H9 (cell line): ENCODE measurements around the gene PEMT. TPM values are rescaled to one million over a fixed set of nuclear protein-coding genes. Genes with fewer than 3 reads are reported as not detected.

Source experiments
- DNase-seq: peaks from one replicate; pipeline ENCODE4 v3.0.0-alpha.2; 2017
- H2AFZ ChIP-seq: one replicate; pipeline ENCODE4 v1.6.1; 2013; ENCODE audit warnings: mild to moderate bottlenecking, low read length, control low read depth, moderate library complexity
- H2AK5ac ChIP-seq: 2 replicates; pipeline ENCODE4 v1.6.1; 2013; ENCODE audit warnings: low read length, control low read depth, mixed read lengths; ENCODE audit not compliant: insufficient read length
- H2BK120ac ChIP-seq: one replicate; pipeline ENCODE4 v1.6.1; 2013; ENCODE audit warnings: low read depth, mild to moderate bottlenecking, low read length, control low read depth, inconsistent platforms; ENCODE audit not compliant: poor library complexity, severe bottlenecking
- H2BK12ac ChIP-seq: 2 replicates; pipeline ENCODE4 v1.6.1; 2013; ENCODE audit warnings: low read length, control low read depth, mixed read lengths, low read depth; ENCODE audit not compliant: insufficient read length
- H2BK15ac ChIP-seq: 2 replicates; pipeline ENCODE4 v1.6.1; 2013; ENCODE audit warnings: low read depth, low read length, control low read depth
- H2BK20ac ChIP-seq: one replicate; pipeline ENCODE4 v1.6.1; 2013; ENCODE audit warnings: low read depth, mild to moderate bottlenecking, low read length, control low read depth, inconsistent platforms; ENCODE audit not compliant: poor library complexity, severe bottlenecking
- H2BK5ac ChIP-seq: 2 replicates; pipeline ENCODE4 v1.6.1; 2013; ENCODE audit warnings: low read length, control low read depth, mixed read lengths; ENCODE audit not compliant: insufficient read length
- H3K14ac ChIP-seq: 2 replicates; pipeline ENCODE4 v1.6.1; 2013; ENCODE audit warnings: low read length, control low read depth; ENCODE audit not compliant: insufficient read depth
- H3K18ac ChIP-seq: 2 replicates; pipeline ENCODE4 v1.6.1; 2013; ENCODE audit warnings: low read depth, mild to moderate bottlenecking, mixed read lengths, low read length, control low read depth; ENCODE audit not compliant: insufficient read length
- H3K23ac ChIP-seq: 2 replicates; pipeline ENCODE4 v1.6.1; 2013; ENCODE audit warnings: low read length, control low read depth, mixed read lengths, low read depth; ENCODE audit not compliant: insufficient read length
- H3K23me2 ChIP-seq: 2 replicates; pipeline ENCODE4 v1.6.1; 2013; ENCODE audit warnings: low read depth, mild to moderate bottlenecking, mixed read lengths, low read length, control low read depth; ENCODE audit not compliant: insufficient read length, poor library complexity, severe bottlenecking
- H3K27ac ChIP-seq: 2 replicates; pipeline ENCODE4 v1.5.1; 2013; ENCODE audit warnings: low read length, control low read depth, mixed read lengths, low read depth; ENCODE audit not compliant: insufficient read length
- H3K27me3 ChIP-seq: 2 replicates; pipeline ENCODE4 v1.6.1; 2013; ENCODE audit warnings: low read length, control low read depth, inconsistent platforms; ENCODE audit not compliant: insufficient read depth
- H3K4ac ChIP-seq: 2 replicates; pipeline ENCODE4 v1.6.1; 2013; ENCODE audit warnings: low read depth, mild to moderate bottlenecking, control low read depth, inconsistent platforms, low read length, moderate library complexity
- H3K4me1 ChIP-seq: 2 replicates; pipeline ENCODE4 v1.6.1; 2013; ENCODE audit warnings: low read length, control low read depth, inconsistent platforms; ENCODE audit not compliant: insufficient read depth
- H3K4me2 ChIP-seq: 2 replicates; pipeline ENCODE4 v1.6.1; 2013; ENCODE audit warnings: low read length, control low read depth, mixed read lengths; ENCODE audit not compliant: insufficient read length, insufficient read depth
- H3K56ac ChIP-seq: 2 replicates; pipeline ENCODE4 v1.6.1; 2013; ENCODE audit warnings: low read depth, mild to moderate bottlenecking, mixed read lengths, low read length, control low read depth; ENCODE audit not compliant: insufficient read length
- H3K79me1 ChIP-seq: 2 replicates; pipeline ENCODE4 v1.6.1; 2013; ENCODE audit warnings: low read depth, mild to moderate bottlenecking, moderate library complexity, low read length, control low read depth, inconsistent platforms; ENCODE audit not compliant: insufficient read depth, poor library complexity, severe bottlenecking
- H3K79me2 ChIP-seq: 2 replicates; pipeline ENCODE4 v1.6.1; 2013; ENCODE audit warnings: low read length, control low read depth, inconsistent platforms; ENCODE audit not compliant: insufficient read depth
- H3K9ac ChIP-seq: 2 replicates; pipeline ENCODE4 v1.6.1; 2013; ENCODE audit warnings: low read length, control low read depth, mixed read lengths; ENCODE audit not compliant: insufficient read length; ENCODE audit errors: extremely low read depth
- H3K9me3 ChIP-seq: one replicate; pipeline ENCODE4 v1.6.1; 2013; ENCODE audit warnings: low read depth, low read length, inconsistent platforms; ENCODE audit not compliant: control insufficient read depth
- H3T11ph ChIP-seq: one replicate; pipeline ENCODE4 v1.6.1; 2013; ENCODE audit warnings: mild to moderate bottlenecking, low read length, control low read depth, inconsistent platforms
- H4K20me1 ChIP-seq: one replicate; pipeline ENCODE4 v1.6.1; 2013; ENCODE audit not compliant: control insufficient read depth, insufficient read length, insufficient read depth
- H4K5ac ChIP-seq: 2 replicates; pipeline ENCODE4 v1.6.1; 2013; ENCODE audit warnings: low read depth, mild to moderate bottlenecking, mixed read lengths, low read length, control low read depth; ENCODE audit not compliant: insufficient read length
- H4K8ac ChIP-seq: replicated peaks from 2 replicates; pipeline ENCODE4 v1.6.1; 2013; ENCODE audit warnings: low read length, control low read depth, mixed read lengths, low read depth; ENCODE audit not compliant: insufficient read length
- H4K91ac ChIP-seq: 2 replicates; pipeline ENCODE4 v1.6.1; 2013; ENCODE audit warnings: low read depth, mild to moderate bottlenecking, moderate library complexity, mixed read lengths, low read length, control low read depth; ENCODE audit not compliant: insufficient read length
- H3K27ac Mint-ChIP-seq, 3 experiments: 2 replicates in 2 of 3; 3 replicates in 1 of 3; pipeline ENCODE4 v1.8.0; 2020 to 2021; ENCODE audit warnings: mixed read lengths in 3 of 3, mild to moderate bottlenecking in 1 of 3, moderate library complexity in 1 of 3
- H3K27me3 Mint-ChIP-seq: 2 replicates; pipeline ENCODE4 v1.8.0; 2021; ENCODE audit warnings: low read depth, mild to moderate bottlenecking, moderate library complexity, mixed read lengths
- H3K36me3 Mint-ChIP-seq, 3 experiments: 2 replicates in 2 of 3; 3 replicates in 1 of 3; pipeline ENCODE4 v1.8.0; 2020 to 2021; ENCODE audit warnings: low read depth in 3 of 3, mixed read lengths in 3 of 3; ENCODE audit not compliant: insufficient read depth in 1 of 3
- H3K4me1 Mint-ChIP-seq, 2 experiments: 2 replicates each; pipeline ENCODE4 v1.8.0; 2020; ENCODE audit warnings: mixed read lengths in 2 of 2
- H3K4me3 Mint-ChIP-seq, 2 experiments: 2 replicates in 1 of 2; 3 replicates in 1 of 2; pipeline ENCODE4 v1.8.0; 2020 to 2021; ENCODE audit warnings: mild to moderate bottlenecking in 2 of 2, mixed read lengths in 2 of 2, moderate library complexity in 1 of 2
- H3K9me3 Mint-ChIP-seq, 2 experiments: 2 replicates in 1 of 2; 3 replicates in 1 of 2; pipeline ENCODE4 v1.8.0; 2020; ENCODE audit warnings: mild to moderate bottlenecking in 2 of 2, mixed read lengths in 2 of 2, moderate library complexity in 1 of 2
- CTCF ChIP-seq: fragments of 200-600 bp; sonication (generic); conservative IDR thresholded peaks from 3 replicates; pipeline ENCODE4 v1.8.0; 2021; ENCODE audit warnings: antibody characterized with exemption, mild to moderate bottlenecking
- WGBS: extraction: QIAGEN DNeasy Blood & Tissue Kit; methylation state at CpG from one replicate; pipeline ENCODE4 v1.1.7; 2013; ENCODE audit warnings: missing lambda C conversion rate, low lambda C conversion rate, mixed read lengths; ENCODE audit not compliant: insufficient read length; ENCODE audit errors: extremely low coverage; 5-methylcytosine and 5-hydroxymethylcytosine counted together
- total RNA-seq: library from RNA; stranded (reverse); gene quantifications from 2 replicates; pipeline ENCODE4 v1.2.1, GENCODE V29; 2021

Gene PEMT
- total RNA-seq, 1 experiment from 2014 or later, result 63.2 TPM

DNA sequence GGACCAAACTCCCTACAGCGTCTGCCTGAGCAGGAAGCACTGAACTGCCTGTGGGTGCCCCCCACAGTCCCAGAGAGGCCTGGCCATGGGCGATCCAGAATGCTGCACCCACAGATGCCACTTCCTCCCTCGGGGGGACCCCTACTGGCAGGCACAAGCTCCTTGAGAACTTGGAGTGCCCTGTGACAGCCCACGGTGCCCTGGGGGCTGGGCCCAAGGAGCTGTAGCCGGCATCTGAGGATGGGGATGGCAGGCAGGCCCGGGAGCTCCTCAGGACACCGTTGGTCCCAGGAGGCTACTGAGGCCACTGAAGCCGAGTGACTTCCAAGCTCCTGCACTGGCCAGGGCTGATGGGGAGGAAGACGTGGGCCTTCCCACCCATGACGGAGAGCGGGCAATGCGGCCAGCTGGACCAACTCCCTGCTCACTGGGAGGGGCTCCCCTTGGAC lies 80.2 kb downstream of the PEMT start:
- no peak overlapping the region for H2BK12ac ChIP-seq
- H3T11ph ChIP-seq, result no peak overlapping the region
- H3K23ac ChIP-seq, result no peak overlapping the region
- no peak overlapping the region for H3K4ac ChIP-seq
- H2BK20ac ChIP-seq, result no peak overlapping the region
- H2BK15ac ChIP-seq, result no peak overlapping the region
- H3K4me1 ChIP-seq, result peaks cover 4% of the 10 kb centered on the region; the same call in 1 of the 2 replicates
- H3K23me2 ChIP-seq, result no peaks in the 10 kb centered on the region
- Mint-ChIP-seq H3K4me1 (peaks cover 21 to 25% of the 10 kb centered on the region in 2 experiments), H3K4me3 (no peak overlapping the region), H3K36me3 (no peaks in the 10 kb centered on the region; a peak in 2 of 7 replicates), H3K9me3 (no peaks in the 10 kb centered on the region), H3K27ac (peak overlapping the region in 1 of 3 experiments; percentile 57; a peak in 1 of 7 replicates), H3K27me3 (no peaks in the 10 kb centered on the region)
- no peak for DNase-seq
- no peak overlapping the region for H3K27ac ChIP-seq
- H4K20me1 ChIP-seq, result no peaks in the 10 kb centered on the region
- TF ChIP-seq CTCF, result no peak
- no peaks in the 10 kb centered on the region for H3K79me1 ChIP-seq
- H2BK120ac ChIP-seq, result no peak overlapping the region
- no CpG with 5 or more reads among the region's 12 CpGs for WGBS
- H2AK5ac ChIP-seq, result no peak overlapping the region
- no peak overlapping the region for H2AFZ ChIP-seq
- no peak overlapping the region; the same call in 1 of the 2 replicates for H3K14ac ChIP-seq
- no peak overlapping the region for H3K56ac ChIP-seq
- H3K18ac ChIP-seq, result no peak overlapping the region
- H3K79me2 ChIP-seq, result no peaks in the 10 kb centered on the region
- no peak overlapping the region for H3K9ac ChIP-seq
- no peak overlapping the region for H3K4me2 ChIP-seq
- no peak overlapping the region for H4K5ac ChIP-seq
- H3K9me3 ChIP-seq, result no peaks in the 10 kb centered on the region
- H4K8ac ChIP-seq, result no peak overlapping the region
- H3K27me3 ChIP-seq, result no peaks in the 10 kb centered on the region
- no peak overlapping the region for H4K91ac ChIP-seq
- H2BK5ac ChIP-seq, result no peak overlapping the region
